Heart right ventricle (tissue), 16 donors: ENCODE results near the gene NAALADL2. TPM values are rescaled to one million over a fixed set of nuclear protein-coding genes. Genes with fewer than 3 reads are reported as not detected.

Source experiments
- ATAC-seq, 8 donors: fragments of 200-7000 bp; cut with Tn5 transposase; one replicate each; pipeline ENCODE4 v1.9.1; 2020; ENCODE audit warnings: mild to moderate bottlenecking in 8 of 8, moderate library complexity in 8 of 8, moderate number of reproducible peaks in 1 of 8
- DNase-seq, 2 donors: peaks; one replicate each; pipeline ENCODE4 v3.0.0-alpha.2; 2020
- H3K27ac ChIP-seq, 10 donors: fragments of 200-600 bp; sonication (generic) in 2 of 10; one replicate each; pipeline versions ENCODE4 v1.5.0 to v1.8.0; 2020 to 2022; ENCODE audit warnings: mild to moderate bottlenecking in 3 of 10
- H3K27me3 ChIP-seq, 7 donors: fragments of 200-600 bp; one replicate each; pipeline ENCODE4 v1.8.0; 2021 to 2022; ENCODE audit warnings: mild to moderate bottlenecking in 2 of 7
- H3K36me3 ChIP-seq, 9 donors: fragments of 200-600 bp; sonication (generic) in 1 of 9; one replicate each; pipeline versions ENCODE4 v1.5.0 to v1.8.0; 2020 to 2022; ENCODE audit warnings: mild to moderate bottlenecking in 2 of 9
- H3K4me1 ChIP-seq, 9 donors: fragments of 200-600 bp; sonication (generic) in 1 of 9; one replicate each; pipeline versions ENCODE4 v1.5.0 to v1.8.0; 2020 to 2022; ENCODE audit warnings: mild to moderate bottlenecking in 4 of 9
- H3K4me3 ChIP-seq, 10 donors: fragments of 200-600 bp; sonication (generic) in 2 of 10; one replicate each; pipeline versions ENCODE4 v1.5.0 to v1.8.0; 2020 to 2022; ENCODE audit warnings: mild to moderate bottlenecking in 7 of 10, moderate library complexity in 2 of 10
- H3K9me3 ChIP-seq, 11 donors: fragments of 200-600 bp in 10 of 11; sonication (generic) in 2 of 11; one replicate each; pipeline versions ENCODE4 v1.5.0 to v1.8.0; 2013 to 2022; ENCODE audit warnings: mild to moderate bottlenecking in 2 of 11, control low read depth in 1 of 11, moderate library complexity in 1 of 11
- WGBS, 2 donors: extraction: QIAGEN DNeasy Blood & Tissue Kit; methylation state at CpG; one replicate each; pipeline ENCODE4 v1.1.7; 2013; ENCODE audit warnings: inconsistent platforms in 1 of 2; 5-methylcytosine and 5-hydroxymethylcytosine counted together
- intact Hi-C, 10 donors: fragments of 100-400 bp; cut with DNase I; formaldehyde crosslinking; loops; one replicate each; pipeline versions ENCODE4 v1.11.1 to v1.14.2; 2022
- polyA plus RNA-seq, 2 donors: library from polyadenylated mRNA; stranded (reverse); fragments of 200-250 nt; gene quantifications; one replicate each; pipeline ENCODE4 v1.2.3, GENCODE V29; 2013
- total RNA-seq, 10 donors: library from RNA; stranded (reverse); fragmentation: NEBNext Ultra II Directional in 3 of 10; extraction: Animal tissue kit (Norgen Biotek cat#: 25700) in 3 of 10; gene quantifications; one replicate each; pipeline versions ENCODE4 v1.2.1 to v1.2.4, GENCODE V29; 2021 to 2023
- TF ChIP-seq, protein P1 (sequence below), 9 donors: fragments of 200-600 bp; sonication (generic) in 2 of 9; IDR thresholded peaks; one replicate each; pipeline versions ENCODE4 v1.5.0 to v1.8.0; 2021 to 2022; ENCODE audit warnings: antibody characterized with exemption in 9 of 9, mild to moderate bottlenecking in 5 of 9, moderate library complexity in 1 of 9
- donor health status: Arrhythmogenic right ventricular cardiomyopathy.
- donor health status: ischemic (EF 13 %, LVEDD 7.1; RV severe dilation, severe dysfunction).
- donor health status: healthy with polysubstance abuse.
- donor health status: DM: no; HTN: yes; CAD: no.
- donor health status: DM: no; HTN: no; CAD: no.
- donor health status: ischemic (EF 25% LVEDD 6.9; RV normal size, moderate dysfunction).
- donor health status: ischemic (EF 25% LVEDD 5.7; RV mildly dilated, moderate dysfunction).
- donor health status: healthy.
- donor health status: DM: yes; HTN: yes; CAD: no.
- donor health status: Ischemic cardiomyopathy.
- donor health status: ischemic (EF 35%, LVEDD 5.7; RV mildly dilated, moderate dysfunction).
- donor health status: nonischemic (EF 11% LVEDD 7.7; RV severe dilation, severe dysfunction).
- donor health status: DM: yes; HTN: yes; CAD: no.
- donor health status: PGD.
- donor health status: ischemic (EF 29% LVEDD 5.4; RV normal size, mild dysfunction).
- donor health status: nonischemic (EF 23%, LVEDD 6.1; RV moderate dilation, normal function).

Gene NAALADL2
- total and polyA plus RNA-seq, 12 donors = 0.36 to 11.9 (median 5.2) TPM

DNA sequence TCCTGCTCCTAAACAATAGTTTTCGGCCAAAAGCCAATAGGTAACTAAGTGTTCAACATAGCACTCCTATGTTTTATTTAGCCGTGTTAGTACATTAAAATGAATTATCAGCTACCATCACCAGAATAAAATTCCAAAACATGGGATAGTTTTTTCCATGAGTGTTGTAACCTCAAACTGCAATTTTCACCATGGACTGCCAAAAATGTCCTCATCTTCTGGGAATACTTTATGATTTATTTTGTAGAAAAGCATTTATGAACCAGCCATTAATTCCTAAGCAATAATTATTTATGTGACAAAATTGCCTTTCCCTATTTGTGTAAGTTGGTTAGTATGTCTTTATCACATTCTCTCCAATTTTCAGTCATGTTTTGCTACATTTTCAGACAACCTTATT, 438.1 kb downstream of the NAALADL2 start:
- WGBS, 2 donors = 86 to 90% methylated on average over 2 of the region's 2 CpGs
- ATAC-seq (no peak), DNase-seq (no peak)
- TF ChIP-seq, protein P1, sequence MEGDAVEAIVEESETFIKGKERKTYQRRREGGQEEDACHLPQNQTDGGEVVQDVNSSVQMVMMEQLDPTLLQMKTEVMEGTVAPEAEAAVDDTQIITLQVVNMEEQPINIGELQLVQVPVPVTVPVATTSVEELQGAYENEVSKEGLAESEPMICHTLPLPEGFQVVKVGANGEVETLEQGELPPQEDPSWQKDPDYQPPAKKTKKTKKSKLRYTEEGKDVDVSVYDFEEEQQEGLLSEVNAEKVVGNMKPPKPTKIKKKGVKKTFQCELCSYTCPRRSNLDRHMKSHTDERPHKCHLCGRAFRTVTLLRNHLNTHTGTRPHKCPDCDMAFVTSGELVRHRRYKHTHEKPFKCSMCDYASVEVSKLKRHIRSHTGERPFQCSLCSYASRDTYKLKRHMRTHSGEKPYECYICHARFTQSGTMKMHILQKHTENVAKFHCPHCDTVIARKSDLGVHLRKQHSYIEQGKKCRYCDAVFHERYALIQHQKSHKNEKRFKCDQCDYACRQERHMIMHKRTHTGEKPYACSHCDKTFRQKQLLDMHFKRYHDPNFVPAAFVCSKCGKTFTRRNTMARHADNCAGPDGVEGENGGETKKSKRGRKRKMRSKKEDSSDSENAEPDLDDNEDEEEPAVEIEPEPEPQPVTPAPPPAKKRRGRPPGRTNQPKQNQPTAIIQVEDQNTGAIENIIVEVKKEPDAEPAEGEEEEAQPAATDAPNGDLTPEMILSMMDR (IDR thresholded peaks at IDR 0.05) = no peak
- Histone ChIP-seq H3K4me1 (no peaks in the 10 kb centered on the region), H3K4me3 (no peak overlapping the region), H3K27ac (peak overlapping the region in 2 of 10 donors; percentile 19 to 38), H3K36me3 (no peaks in the 10 kb centered on the region), H3K27me3 (no peaks in the 10 kb centered on the region), H3K9me3 (peaks cover 0 to 8% (median 0%) of the 10 kb centered on the region in 11 donors)
- intact Hi-C loops = no loop called here

DNA sequence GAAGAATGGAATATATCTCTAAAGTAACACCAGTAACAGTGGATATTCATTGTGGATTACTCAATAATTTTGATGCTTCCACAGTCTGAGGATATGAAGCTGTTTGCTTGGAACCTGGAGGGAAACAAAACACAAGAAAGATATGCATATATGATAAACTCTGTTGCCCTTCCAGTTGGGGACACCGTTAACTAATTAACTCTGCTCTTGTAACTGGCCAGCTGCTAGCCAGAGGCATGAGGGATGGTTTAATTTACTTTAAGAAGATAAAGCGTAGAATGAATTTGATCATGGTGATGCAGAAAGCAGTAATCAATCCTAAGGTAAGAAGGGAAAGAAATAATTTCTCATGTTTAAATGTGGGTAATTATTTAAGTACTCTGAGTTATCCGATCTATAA, 442.6 kb downstream of the NAALADL2 start:
- WGBS, 2 donors = 93 to 94% methylated on average over 3 of the region's 3 CpGs
- Histone ChIP-seq H3K27me3 (no peaks in the 10 kb centered on the region), H3K27ac (no peak overlapping the region), H3K9me3 (peaks cover 0 to 8% (median 0%) of the 10 kb centered on the region in 11 donors), H3K4me1 (peaks cover 0 to 16% (median 0%) of the 10 kb centered on the region in 9 donors), H3K36me3 (no peaks in the 10 kb centered on the region), H3K4me3 (no peak overlapping the region)
- intact Hi-C loops = no loop called here
- no peak for ATAC-seq
- TF ChIP-seq, protein P1 (IDR thresholded peaks at IDR 0.05) = no peak
- no peak for DNase-seq

DNA sequence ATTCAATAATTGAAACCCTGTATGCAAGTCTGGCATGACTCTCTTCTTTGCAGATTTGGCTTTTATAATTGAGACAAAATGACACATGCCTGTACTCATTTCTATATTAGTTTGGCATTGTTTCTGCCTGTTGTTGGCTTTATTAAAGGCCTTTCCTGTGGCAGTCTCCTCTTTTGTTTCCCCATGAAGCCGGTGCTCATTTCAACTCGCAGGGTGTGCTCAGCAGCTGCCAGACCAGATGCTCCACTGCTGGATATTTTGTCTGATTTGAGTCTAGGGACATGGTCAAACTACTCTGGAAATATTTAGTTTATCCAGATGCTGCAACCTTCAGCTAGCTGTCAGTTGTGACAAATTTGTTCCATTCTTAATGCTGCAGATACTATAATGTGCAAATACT, 445.3 kb downstream of the NAALADL2 start:
- WGBS, 2 donors = 52 to 58% methylated on average over 2 of the region's 2 CpGs
- Histone ChIP-seq H3K36me3 (no peaks in the 10 kb centered on the region), H3K9me3 (peaks cover 0 to 8% (median 0%) of the 10 kb centered on the region in 11 donors), H3K4me1 (peaks cover 0 to 24% (median 0%) of the 10 kb centered on the region in 9 donors), H3K27me3 (no peaks in the 10 kb centered on the region), H3K27ac (peak overlapping the region in 1 of 10 donors; percentile 38), H3K4me3 (no peak overlapping the region)
- TF ChIP-seq, protein P1 (IDR thresholded peaks at IDR 0.05) = no peak
- DNase-seq (peak in 1 of 2 donors; percentile 6), ATAC-seq (peak in 6 of 8 donors; percentile 52 to 83 (median 64))
- intact Hi-C loops = no loop called here

DNA sequence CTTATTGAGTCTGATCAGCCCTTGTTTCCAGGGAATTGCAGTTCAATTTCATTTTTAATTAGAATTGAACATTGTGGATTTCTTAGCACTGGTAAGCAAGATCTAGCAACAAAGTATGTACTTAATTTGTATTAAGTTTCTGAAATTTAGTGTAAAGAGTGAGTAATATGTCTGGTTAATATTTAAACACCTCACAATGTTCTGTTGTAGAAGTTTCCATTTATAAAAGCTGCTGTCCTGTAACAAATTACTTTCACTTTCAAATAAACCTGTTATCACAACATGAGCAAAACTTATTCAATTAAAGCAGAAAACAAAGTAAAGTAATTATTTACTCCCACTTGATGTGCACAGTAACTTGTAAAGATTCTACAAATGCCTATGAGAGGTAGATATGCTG, 448.5 kb downstream of the NAALADL2 start:
- TF ChIP-seq, protein P1 (IDR thresholded peaks at IDR 0.05) = no peak
- intact Hi-C loops = no loop called here
- DNase-seq (no peak), ATAC-seq (no peak)
- Histone ChIP-seq H3K36me3 (no peaks in the 10 kb centered on the region), H3K4me1 (peaks cover 0 to 24% (median 0%) of the 10 kb centered on the region in 9 donors), H3K4me3 (peak overlapping the region in 5 of 10 donors; percentile 10 to 30 (median 15)), H3K27ac (no peak overlapping the region), H3K9me3 (peaks cover 0 to 3% (median 0%) of the 10 kb centered on the region in 11 donors), H3K27me3 (no peaks in the 10 kb centered on the region)
